RWPE2 (cell line): ENCODE measurements around the gene CDC42.
A peak's percentile ranks its signal among the peaks of the same experiment; 100 is the strongest.

ENCODE experiments used
- ATAC-seq: fragments of 200-7000 bp; cut with Tn5 transposase; 3 replicates; pipeline ENCODE4 v1.9.1; 2021; ENCODE audit warnings: low read depth
- DNase-seq: peaks from one replicate; pipeline ENCODE4 v3.0.0-alpha.2; 2020; ENCODE audit warnings: low spot score
- H3K27ac ChIP-seq: fragments of 450-650 bp; 2 replicates; pipeline ENCODE4 v1.5.1; 2017; ENCODE audit warnings: mild to moderate bottlenecking; ENCODE audit not compliant: poor library complexity, severe bottlenecking
- H3K27me3 ChIP-seq: fragments of 250-450 bp; sonication (Bioruptor Pico); 2 replicates; pipeline ENCODE4 v1.5.1; 2021; ENCODE audit warnings: mild to moderate bottlenecking, moderate library complexity; ENCODE audit not compliant: insufficient read depth, poor library complexity, severe bottlenecking
- H3K36me3 ChIP-seq: fragments of 250-450 bp; sonication (Bioruptor Pico); 2 replicates; pipeline ENCODE4 v1.5.1; 2020; ENCODE audit warnings: low read depth, mild to moderate bottlenecking, moderate library complexity
- H3K4me1 ChIP-seq: fragments of 250-450 bp; sonication (Bioruptor Pico); 2 replicates; pipeline ENCODE4 v1.5.1; 2021; ENCODE audit warnings: mild to moderate bottlenecking, moderate library complexity; ENCODE audit not compliant: insufficient read depth, poor library complexity, severe bottlenecking
- H3K4me3 ChIP-seq: fragments of 250-450 bp; sonication (Bioruptor Pico); 2 replicates; pipeline ENCODE4 v1.5.1; 2021; ENCODE audit warnings: mild to moderate bottlenecking, moderate library complexity; ENCODE audit not compliant: severe bottlenecking
- H3K9me3 ChIP-seq: fragments of 250-450 bp; sonication (Bioruptor Pico); 2 replicates; pipeline ENCODE4 v1.5.1; 2021; ENCODE audit warnings: mild to moderate bottlenecking, moderate library complexity; ENCODE audit not compliant: severe bottlenecking
- CTCF ChIP-seq: fragments of 450-650 bp; IDR thresholded peaks from one replicate; pipeline ENCODE4 v1.5.1; 2017; ENCODE audit warnings: mild to moderate bottlenecking, moderate library complexity; ENCODE audit not compliant: poor library complexity, severe bottlenecking

Gene CDC42

GRCh38 chr1:22118291-22118992 is 65.9 kb downstream of the CDC42 start:
- no peak for DNase-seq
- no peak overlapping the region for H3K4me3 ChIP-seq
- H3K36me3 ChIP-seq = peaks cover 19% of the 10 kb centered on the region; the same call in 1 of the 2 replicates
- ATAC-seq = no peak; the same call in 2 of the 3 replicates
- no peak for TF ChIP-seq CTCF
- no peaks in the 10 kb centered on the region for H3K4me1 ChIP-seq
- H3K27me3 ChIP-seq = no peaks in the 10 kb centered on the region
- H3K9me3 ChIP-seq = no peaks in the 10 kb centered on the region
- no peak overlapping the region for H3K27ac ChIP-seq

DNA sequence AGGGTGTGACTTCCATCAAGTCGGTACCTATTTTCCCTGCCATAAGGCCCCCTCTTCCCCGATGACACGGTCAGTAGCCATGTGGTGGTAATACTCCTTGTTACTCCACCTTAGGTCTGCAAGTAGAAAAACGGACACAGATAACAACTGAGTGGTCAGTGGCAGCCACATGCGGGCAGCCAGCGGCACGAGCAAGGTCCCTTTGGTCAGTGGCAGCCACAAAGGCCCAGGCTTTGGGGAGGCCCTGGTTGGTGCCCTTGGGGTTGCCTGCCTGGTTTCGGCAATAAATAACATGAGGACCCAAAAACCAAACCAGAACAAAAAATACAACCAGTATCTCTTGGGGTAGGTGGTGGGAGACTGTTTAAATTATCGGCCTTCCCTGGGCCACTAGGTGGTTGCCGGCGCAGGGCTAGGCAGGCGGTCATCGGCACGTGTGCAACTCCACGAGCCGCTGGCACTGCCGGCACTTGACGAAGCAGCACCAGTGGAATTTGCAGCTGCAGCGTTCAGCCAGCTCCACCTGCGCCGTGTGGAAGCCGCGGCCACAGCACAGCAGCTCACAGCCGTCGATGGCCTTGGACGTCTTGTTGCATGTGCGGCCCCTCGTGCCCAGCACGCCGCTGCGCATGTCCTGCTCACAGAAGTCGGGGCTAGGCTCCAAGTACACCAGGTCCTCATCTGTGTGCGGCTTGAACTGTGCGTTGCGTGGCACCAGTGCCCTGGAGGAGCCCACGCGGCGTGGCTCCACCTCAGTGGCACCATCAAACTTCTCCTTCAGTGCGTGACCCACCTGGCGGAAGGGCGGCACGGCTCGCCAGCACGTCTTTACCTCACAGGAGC is 67.3 kb downstream of the CDC42 start:
- H3K36me3 ChIP-seq = peaks cover 9% of the 10 kb centered on the region; the same call in 1 of the 2 replicates
- no peak overlapping the region for H3K27ac ChIP-seq
- ATAC-seq = no peak
- no peaks in the 10 kb centered on the region for H3K27me3 ChIP-seq
- DNase-seq = peak; percentile 37
- H3K4me1 ChIP-seq = no peaks in the 10 kb centered on the region
- no peak overlapping the region for H3K4me3 ChIP-seq
- H3K9me3 ChIP-seq = no peaks in the 10 kb centered on the region
- TF ChIP-seq CTCF = no peak

DNA sequence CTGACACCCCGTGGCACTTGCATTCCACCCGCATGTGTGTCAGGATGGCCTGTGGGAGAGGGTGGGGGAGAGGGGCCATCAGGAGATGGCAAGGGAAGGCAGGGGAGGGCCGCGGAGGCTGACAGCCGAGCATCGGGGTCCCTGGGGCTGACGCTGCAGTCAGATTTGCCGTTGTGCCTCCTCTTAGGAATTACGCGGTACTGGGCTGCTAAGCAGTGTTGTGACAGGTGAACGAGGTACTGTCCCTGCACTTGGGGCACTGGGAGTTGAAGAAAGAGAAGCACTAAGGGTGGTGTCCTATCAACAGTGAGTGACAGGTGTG is 67.9 kb downstream of the CDC42 start:
- TF ChIP-seq CTCF = no peak
- no peak overlapping the region for H3K4me3 ChIP-seq
- no peaks in the 10 kb centered on the region for H3K27me3 ChIP-seq
- H3K4me1 ChIP-seq = no peaks in the 10 kb centered on the region
- DNase-seq = peak; percentile 44
- no peaks in the 10 kb centered on the region for H3K9me3 ChIP-seq
- H3K27ac ChIP-seq = no peak overlapping the region
- no peak for ATAC-seq
- peaks cover 9% of the 10 kb centered on the region; the same call in 1 of the 2 replicates for H3K36me3 ChIP-seq

GRCh38 chr1:22121421-22121911 is 69.0 kb downstream of the CDC42 start:
- H3K27ac ChIP-seq = no peak overlapping the region
- no peak for ATAC-seq
- peaks cover 9% of the 10 kb centered on the region; the same call in 1 of the 2 replicates for H3K36me3 ChIP-seq
- no peaks in the 10 kb centered on the region for H3K9me3 ChIP-seq
- DNase-seq = peak; percentile 45
- H3K27me3 ChIP-seq = no peaks in the 10 kb centered on the region
- H3K4me1 ChIP-seq = no peaks in the 10 kb centered on the region
- no peak overlapping the region for H3K4me3 ChIP-seq
- TF ChIP-seq CTCF = no peak
